Astrocyte of the cerebellum (primary cell): Measurements from ENCODE around the gene SET.

Experiments used
- DNase-seq: peaks from one replicate; pipeline ENCODE4 v3.0.0-alpha.2; 2011; ENCODE audit warnings: low read depth
- H3K4me3 ChIP-seq: 2 replicates; pipeline ENCODE4 v1.5.1; 2011; ENCODE audit warnings: mild to moderate bottlenecking, low read depth, low read length, moderate library complexity
- in situ Hi-C: cut with HindIII; loops from 2 replicates; pipeline ENCODE4 v1.10.0; 2017; ENCODE audit warnings: low sequenced_read_pairs
- TF ChIP-seq, protein P1 (sequence below): IDR thresholded peaks from 2 replicates; pipeline ENCODE4 v1.5.1; 2012; ENCODE audit warnings: low read length, low read depth, moderate library complexity, mild to moderate bottlenecking; ENCODE audit errors: missing control alignments

Gene SET

DNA sequence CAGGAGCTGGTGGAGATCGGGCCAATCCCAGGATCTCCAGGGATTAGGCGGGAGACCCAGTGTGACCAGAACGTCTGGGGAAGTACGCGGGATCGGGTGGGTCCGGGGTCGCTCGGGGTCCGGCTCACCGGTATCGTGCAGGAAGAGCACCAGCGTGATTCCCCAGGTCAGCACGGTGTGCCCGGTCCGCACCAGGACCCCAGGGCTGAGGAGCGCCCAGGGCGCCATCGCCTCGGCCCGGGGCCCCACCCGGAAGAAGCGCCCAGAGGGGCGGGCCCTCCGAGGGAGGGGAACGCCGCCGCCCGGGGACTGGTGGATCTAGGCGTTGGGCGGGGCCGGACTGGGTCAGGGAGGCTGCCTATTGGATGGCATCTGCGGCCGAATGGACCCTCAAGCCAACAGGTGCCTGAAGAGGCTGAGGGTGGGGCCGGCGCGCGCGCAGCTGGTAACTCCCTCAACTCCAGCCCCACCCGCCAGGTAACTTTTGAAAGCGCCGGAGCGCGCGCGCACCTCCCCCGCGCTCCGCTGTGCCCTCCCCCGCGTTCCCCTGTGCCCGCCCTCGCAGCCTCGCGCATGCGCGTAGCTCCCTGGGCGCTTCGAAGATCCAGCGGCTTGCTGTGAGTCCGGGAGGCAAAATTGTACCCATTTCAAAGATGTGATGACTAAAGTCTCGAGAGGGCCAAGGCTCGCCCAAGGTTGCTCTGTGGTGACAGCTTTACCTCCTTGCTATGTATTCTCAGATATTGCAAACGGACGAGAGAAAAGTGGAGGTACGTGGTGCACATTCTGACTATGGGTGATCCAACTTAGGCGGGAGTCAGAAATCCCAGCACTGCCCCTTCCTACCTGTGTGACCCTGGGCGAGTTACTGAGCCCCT is 35.1 kb downstream of the SET start, which contains the start of gene ZDHHC12:
Gene ZDHHC12 (minus strand): TSS at position 262 of the 878 bp plus-strand sequence. CDS start 34 bp downstream, at position 228.
- in situ Hi-C loops, result no loop called here
- peak within 1 kb of the TSS; percentile 76 for H3K4me3 ChIP-seq
- TF ChIP-seq, protein P1, sequence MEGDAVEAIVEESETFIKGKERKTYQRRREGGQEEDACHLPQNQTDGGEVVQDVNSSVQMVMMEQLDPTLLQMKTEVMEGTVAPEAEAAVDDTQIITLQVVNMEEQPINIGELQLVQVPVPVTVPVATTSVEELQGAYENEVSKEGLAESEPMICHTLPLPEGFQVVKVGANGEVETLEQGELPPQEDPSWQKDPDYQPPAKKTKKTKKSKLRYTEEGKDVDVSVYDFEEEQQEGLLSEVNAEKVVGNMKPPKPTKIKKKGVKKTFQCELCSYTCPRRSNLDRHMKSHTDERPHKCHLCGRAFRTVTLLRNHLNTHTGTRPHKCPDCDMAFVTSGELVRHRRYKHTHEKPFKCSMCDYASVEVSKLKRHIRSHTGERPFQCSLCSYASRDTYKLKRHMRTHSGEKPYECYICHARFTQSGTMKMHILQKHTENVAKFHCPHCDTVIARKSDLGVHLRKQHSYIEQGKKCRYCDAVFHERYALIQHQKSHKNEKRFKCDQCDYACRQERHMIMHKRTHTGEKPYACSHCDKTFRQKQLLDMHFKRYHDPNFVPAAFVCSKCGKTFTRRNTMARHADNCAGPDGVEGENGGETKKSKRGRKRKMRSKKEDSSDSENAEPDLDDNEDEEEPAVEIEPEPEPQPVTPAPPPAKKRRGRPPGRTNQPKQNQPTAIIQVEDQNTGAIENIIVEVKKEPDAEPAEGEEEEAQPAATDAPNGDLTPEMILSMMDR, result no peak
- DNase-seq, result peak; percentile 79

DNA sequence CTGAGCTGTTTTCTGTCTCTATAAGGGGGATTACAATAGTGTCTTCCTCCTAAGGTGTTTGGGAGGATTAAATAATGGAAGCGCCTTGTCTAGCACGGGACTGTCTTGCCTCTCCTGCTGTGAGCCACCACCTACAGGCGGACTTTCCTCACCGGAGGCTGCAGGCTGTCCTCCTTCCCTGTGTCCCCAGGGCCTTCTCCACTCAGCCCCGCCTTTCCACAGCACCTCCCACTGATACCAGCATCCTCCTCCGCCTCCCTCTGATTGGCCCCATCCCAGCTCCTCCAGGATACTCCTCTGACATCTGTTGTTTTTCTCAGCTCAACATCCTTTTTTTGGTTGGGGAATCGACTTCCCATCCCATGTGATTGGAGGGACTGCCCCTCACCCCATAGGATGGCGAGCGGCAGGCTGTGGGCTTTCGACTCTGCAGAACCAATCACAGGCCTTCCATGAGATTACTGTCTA is 35.8 kb downstream of the SET start:
- H3K4me3 ChIP-seq, result peak overlapping the region; percentile 76
- TF ChIP-seq, protein P1, result no peak
- in situ Hi-C loops, result no loop called here
- no peak for DNase-seq

DNA sequence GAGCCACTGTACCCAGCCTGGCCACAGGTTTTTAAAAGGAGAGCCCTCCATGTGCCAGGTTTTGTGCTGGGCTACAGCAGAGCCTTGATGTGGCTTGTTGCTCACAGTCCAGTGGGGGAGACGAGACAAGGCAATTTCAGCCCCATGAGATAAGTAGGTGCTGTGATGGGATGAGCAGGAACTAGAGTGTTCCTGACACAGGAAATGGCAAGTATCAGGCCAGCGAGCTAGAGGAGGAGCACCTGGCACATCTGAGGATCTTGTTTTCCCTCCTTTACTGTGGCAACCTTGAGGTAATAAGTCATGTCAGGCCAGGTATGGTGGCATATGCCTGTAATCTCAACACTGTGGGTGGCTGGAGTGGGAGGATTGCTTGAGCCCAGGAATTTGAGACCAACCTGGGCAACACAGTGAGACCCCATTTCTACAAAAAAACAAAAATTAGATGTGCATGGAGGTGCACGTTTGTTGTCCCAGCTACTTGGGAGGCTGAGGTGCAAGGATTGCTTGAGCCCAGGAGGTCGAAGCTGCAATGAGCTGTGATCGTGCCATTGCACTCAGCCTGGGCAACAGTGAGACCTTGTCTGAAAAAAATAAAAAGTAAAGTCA is 38.7 kb downstream of the SET start:
- DNase-seq, result no peak
- in situ Hi-C loops, result no loop called here
- TF ChIP-seq, protein P1, result no peak
- no peak overlapping the region for H3K4me3 ChIP-seq

DNA sequence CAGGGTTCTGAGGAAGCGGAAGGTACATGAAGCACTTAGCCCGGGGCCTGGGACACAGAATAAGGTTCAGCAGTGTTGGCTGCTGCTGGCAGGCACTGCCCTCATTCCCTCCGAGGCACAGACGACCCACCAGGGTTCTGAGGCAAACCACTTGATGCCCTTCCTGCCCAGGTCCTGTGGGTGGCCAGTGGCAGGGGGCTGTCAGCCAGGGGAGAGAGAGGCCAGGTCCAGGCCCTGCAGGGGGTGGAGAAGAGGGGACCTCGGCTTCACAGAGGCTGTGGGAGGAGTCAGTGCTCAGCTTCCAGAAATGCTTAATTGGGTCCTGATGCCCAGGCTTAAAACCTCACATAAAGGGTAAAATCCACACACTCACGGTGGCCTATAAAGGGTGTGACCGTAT is 39.3 kb downstream of the SET start:
- DNase-seq, result no peak
- TF ChIP-seq, protein P1, result no peak
- no peak overlapping the region for H3K4me3 ChIP-seq
- in situ Hi-C loops, result no loop called here

DNA sequence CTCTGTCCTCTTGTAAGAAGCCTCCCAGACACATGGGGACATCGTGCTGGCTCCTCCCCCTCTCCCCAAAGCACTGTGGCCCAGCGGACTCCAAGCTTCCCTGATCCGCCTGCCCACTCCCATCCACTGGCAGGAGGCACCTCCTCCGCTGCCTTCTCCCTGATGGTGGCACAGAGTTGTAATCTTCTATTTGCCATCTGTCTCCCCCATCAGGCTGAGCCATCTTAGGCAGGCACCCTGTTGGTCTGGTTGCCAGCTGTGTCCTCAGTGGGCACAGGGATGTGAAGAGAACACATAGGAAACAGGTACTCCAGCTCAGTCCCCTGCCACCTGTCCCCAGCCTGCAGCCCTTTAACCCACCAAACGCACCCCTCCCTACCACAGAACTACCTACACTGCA is 40.3 kb downstream of the SET start:
- in situ Hi-C loops, result no loop called here
- no peak for DNase-seq
- no peak overlapping the region for H3K4me3 ChIP-seq
- TF ChIP-seq, protein P1, result no peak

DNA sequence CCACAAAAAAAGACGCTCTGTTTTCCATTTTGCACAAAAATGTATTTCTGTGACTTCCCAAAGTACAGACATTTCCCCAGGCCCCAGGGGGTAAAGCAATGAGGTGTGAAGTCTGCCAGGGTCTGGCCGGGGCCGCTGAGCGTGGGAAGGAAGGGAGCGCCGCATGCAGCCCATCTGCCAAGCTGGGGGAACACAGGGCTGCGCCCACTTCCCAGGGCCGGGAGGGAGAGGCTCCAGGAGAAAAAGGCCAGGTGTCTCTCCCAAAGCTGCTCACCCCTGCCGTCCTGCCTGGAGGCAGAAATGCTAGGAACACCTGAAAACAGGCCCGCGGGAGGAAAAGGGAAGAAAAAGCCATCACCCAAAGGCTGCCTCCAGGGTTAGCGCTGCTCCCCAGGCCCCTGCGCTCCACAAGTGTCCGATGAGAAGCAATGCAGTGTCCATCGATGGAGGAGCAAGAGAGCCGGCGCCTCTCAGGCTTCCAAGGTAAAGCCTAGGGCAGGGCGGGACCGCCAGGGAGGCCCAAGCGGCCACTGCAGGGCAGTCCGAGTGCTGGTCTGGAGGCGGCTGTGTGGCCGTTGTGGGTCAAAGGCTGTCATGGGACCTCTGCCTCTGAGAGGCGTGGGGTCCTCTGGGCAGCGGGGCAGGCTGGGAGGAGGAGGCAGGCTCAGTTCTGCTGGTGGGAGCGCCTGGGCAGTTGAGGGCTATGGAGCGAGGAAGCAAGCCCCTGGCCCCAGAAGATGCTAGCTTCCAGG is 40.9 kb downstream of the SET start:
- in situ Hi-C loops, result no loop called here

More for the DNA sequence above, 40.9 kb downstream of the SET start:
- no peak for DNase-seq
- H3K4me3 ChIP-seq, result no peak overlapping the region
- TF ChIP-seq, protein P1, result no peak
